Activated naive CD4-positive, alpha-beta T cell treated with Interleukin-2 at 50 U/mL for 16 hours (primary cell): ENCODE measurements around the gene RUVBL2.

Experiments used
- DNase-seq: peaks from one replicate; pipeline ENCODE4 v3.0.0-alpha.2; 2020

Gene RUVBL2

DNA sequence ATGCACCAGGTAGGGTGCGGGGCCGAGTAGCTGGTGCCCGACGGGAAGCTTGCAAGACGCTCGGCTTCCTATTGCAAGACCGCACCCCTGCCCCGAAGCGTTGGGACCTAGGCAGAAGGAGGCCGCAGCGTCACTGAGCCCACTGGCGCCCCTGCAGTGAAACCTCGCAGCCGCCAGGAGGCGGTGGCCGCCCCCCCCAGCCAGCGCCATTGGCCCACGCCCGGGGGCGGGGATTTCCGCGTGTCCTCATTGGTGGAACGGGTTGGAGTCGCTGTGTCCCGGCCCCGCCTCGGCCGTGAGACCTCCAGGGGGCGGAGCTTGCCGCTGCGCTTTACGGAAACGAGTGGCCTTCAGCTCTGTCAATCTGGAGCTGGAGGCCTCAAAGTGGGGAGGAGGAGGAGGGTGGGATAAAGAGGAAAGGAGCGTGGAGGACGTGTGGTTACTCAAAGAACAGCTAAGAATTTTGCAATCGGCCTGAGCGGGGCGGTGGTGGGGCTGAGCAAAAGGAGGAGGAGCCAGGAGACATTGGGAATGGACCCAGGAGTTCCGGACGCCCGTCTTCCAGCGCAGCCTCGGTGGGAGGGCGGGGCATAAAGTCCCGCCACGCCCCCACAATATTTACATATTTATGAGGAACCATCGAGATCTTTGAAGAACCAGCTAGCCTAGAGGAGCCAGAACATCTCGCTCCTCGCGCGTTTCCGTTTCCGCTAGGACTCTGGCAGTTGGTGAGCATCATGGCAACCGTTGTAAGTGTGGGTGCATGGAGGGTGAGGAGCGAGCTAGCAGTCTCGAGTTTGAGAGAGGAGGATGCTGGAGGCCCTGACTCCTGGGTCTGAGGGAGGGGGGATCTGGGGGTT lies at the start of gene RUVBL2, which contains the start of gene GYS1:
RUVBL2 (plus strand) TSS at position 713 of the 860 bp plus-strand sequence; CDS start at position 738, 25 bp downstream.
GYS1 (minus strand) TSS at position 135 of the 860 bp plus-strand sequence. CDS start 197 bp downstream, outside the sequence.
- peak; percentile 100 for DNase-seq

DNA sequence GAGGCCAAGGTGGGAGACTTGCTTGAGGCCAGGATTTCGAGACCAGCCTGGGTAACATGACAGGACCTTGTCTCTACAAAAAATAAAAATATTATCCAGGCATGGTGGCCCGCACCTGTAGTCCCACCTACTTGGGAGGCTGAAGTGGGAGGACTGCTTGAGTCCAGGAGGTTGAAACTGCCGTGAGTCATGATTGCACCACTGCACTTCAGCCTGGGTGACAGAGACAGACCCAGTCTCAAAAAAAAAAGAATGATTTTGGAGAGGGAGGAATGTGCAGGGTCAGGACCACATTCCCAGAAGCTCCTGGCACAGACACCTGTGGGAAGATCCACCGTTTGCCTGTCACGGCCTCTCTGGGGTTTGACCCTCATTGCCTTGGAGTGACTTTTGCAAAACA lies 48.3 kb upstream of the RUVBL2 start:
- DNase-seq = no peak

DNA sequence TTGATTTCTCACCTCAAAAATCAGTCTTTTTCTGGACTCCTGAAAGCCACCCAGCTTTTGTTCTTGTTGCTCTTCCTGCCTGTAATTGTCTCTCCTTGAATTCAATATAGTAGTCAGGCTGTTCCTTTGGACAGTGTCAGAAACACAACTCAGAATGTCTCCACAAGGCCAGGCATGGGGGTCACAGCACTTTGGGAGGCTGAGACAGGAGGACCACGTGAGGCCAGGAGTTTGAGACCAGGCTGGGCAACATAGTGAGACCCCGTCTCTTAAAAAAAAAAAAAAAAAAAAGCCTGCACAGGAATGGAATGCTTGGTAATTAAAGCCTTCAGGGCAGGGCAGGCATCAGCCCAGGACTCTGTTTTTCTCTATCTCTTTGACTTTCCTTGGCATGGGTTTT lies 47.9 kb upstream of the RUVBL2 start:
- no peak for DNase-seq

DNA sequence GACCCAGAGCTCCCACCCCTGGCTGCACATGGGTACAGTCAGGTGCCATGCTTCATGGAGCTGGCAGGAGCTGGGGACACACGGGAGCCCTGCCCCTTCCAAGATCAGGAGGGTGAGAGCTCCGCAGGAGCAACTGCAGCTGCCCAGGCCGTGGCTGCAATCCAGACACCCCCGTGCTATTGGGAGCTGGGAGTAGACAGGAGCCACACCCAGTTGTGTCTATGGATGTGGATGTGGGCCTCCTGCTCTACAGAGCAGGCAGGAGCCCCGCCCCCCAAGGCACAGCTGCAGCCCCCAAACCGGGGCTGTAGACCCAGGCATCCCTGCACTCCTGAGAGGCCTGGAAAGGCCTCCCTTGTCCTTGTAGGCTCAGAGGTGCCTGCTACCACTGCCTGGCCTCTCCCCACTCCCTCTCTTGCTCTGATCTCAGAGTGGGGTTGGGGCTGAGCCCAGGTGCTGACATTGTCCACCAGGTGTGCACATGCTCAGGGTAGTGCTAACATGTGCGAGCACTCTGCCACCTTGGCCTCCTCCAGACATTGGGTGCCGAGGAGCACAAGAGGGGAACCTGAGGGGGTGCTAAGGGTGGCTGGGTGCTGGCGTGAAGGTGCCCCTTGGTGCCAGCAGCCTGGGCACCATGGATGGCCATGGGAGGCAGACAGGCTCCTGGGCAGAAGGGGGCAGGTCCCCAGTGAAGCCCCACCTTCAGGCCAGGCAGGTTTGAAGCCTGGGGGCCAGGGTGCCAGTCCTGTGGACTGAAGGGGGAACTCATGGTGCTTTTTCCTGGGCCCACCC lies 47.0 kb upstream of the RUVBL2 start:
- DNase-seq = no peak

DNA sequence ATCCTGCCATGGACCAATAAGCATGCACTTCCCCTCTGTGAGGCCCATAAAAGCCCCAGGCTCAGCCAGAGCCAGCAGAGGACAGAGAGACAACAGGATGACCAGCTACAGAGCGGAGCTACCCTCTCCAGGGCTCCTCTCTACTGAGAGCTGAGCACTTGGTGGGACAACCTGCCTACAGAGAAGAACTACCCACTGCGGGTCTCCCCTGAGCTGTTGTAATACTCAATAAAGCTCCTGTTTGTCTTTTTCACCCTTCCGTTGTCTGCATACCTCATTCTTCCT lies 46.5 kb upstream of the RUVBL2 start:
- no peak for DNase-seq

DNA sequence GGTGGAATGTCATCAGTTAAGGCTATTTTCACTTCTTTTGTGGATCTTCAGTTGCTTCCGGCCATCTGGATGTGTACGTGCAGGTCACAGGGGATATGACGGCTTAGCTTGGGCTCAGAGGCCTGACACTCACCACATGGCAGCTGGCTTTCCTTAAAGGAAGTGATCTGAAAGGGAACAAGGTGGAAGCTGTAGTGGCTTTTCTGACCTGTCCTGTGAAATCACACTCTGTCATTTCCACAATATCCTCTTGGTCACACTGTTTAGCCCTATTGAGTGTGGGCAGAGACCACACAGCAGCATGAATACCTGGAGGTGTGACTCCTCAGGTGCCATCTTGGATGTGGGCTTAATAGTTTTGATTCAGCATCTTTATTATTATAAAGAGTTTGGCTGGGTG lies 43.5 kb upstream of the RUVBL2 start:
- DNase-seq = no peak

DNA sequence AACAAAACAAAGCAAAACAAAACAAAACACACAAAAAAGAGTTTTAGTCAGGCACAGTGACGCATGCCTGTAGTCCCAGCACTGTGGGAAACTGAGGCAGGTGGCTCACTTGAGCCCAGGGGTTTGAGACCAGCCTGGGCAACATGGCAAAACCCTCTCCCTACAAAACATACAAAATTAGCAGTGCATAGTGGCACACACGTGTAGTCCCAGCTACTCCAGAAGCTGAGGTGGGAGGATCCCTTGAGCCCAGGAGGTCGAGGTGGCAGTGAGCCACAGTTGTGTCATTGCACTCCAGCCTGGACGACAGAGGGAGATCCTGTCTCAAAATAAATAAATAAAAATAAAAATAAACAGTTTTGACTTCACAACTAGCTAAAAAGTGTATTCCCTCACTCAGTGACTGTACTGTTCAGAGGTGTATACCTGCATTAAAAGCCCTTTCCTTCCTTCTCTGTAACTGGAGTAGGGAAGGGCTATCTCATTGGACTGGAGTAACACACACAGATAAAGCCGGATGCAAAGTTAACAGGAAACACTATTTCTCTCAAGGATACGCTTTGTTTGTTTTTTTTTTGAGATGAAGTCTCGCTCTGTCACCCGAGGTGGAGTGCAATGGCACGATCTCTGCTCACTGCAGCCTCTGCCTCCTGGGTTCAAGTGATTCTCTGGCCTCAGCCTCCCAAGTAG lies 42.7 kb upstream of the RUVBL2 start:
- DNase-seq = no peak

DNA sequence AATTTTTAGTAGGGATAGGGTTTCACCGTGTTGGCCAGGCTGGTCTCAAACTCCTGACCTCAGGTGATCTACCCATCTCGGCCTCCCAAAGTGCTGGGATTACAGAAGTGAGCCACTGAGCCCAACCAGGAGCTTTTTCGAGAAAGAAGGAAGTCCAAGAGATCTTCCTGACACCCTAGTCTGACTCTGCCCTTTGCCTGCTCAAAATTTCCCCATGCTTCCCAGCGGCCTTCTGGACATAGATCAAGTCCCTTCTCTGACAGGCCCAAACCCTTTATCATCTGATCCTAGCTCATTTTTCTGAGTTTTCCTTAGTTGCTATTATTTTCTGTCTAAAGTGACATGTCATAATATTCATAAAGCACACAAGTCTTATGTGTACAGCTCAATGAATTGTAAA lies 40.5 kb upstream of the RUVBL2 start:
- no peak for DNase-seq

DNA sequence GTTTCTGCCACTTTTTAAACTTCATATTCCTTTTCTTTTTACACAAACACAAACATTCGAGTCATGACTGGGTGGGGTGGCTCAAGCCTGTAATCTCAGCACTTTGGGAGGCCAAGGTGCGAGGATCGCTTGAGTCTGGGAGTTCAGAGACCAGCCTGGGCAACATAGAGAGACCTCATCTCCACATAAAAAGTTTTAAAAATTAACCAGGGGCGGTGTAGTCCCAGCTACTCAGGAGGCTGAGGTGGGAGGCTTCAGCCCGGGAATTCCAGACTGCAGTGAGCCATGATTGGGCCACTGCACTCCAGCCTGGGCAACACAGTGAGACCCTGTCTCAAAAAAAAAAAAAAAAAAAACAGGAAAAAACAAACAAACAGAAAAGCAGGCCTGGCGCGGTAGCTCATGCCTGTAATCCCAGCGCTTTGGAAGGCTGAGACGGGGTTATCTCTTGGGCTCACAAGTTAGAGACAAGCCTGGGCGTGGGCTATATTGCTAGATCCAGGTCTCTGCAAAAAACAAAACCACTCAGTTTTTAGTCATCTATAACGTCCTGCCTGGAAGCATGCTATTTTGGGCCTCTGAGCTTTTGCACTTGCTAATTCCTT lies 39.6 kb upstream of the RUVBL2 start:
- DNase-seq = no peak

DNA sequence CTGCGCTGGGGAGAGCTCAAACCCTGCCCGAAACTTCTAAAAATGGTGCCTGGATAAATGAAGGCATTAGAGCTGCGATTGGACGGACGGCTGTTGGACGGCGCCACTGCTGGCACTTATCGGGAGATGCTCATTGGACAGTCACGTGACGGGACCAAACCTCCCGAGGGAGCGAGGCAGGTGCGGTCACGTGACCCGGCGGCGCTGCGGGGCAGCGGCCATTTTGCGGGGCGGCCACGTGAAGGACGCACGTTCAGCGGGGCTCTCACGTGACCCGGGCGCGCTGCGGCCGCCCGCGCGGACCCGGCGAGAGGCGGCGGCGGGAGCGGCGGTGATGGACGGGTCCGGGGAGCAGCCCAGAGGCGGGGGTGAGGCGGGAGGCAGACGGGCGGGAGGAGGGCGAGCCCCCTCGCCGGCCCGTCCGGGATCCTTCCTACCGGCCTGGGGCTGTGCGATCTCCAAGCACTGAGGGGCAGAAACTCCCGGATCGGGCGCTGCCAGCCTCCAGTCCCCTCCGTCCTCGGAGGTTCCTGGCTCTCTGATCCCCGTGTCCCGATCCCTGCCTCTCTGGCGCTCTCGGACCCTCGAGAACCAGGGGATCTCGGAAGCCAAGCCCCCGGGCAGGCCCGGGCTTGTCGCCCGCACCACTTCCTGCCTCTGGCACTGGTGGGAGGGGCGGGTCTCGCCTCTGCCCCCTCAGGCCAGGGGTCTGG lies 38.9 kb upstream of the RUVBL2 start, which contains the start of gene BAX:
BAX (plus strand) TSS at position 281 of the 713 bp plus-strand sequence; CDS start at position 335, 54 bp downstream.
- peak; percentile 94 for DNase-seq

DNA sequence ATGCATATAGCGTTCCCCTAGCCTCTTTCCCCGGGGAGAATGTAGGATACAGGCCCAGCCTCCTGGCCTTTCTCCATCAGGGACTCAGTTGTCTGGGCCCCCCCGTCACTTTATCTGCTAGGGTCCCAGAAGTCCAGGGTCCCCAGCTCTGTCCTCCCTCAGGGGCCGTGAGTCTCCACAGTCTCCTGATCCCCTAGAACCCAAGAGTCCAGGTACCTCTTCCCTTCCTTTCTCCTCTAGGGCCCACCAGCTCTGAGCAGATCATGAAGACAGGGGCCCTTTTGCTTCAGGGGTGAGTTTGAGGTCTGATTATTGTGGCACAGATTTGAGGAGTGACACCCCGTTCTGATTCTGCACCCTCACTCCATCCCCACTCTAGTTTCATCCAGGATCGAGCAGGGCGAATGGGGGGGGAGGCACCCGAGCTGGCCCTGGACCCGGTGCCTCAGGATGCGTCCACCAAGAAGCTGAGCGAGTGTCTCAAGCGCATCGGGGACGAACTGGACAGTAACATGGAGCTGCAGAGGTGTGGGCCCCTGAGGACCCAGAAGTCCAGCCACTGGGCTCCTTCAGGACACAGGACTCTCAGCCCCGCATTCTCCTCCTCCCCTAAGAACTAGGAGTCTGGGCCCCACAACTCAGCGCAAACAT lies 38.3 kb upstream of the RUVBL2 start:
- no peak for DNase-seq

DNA sequence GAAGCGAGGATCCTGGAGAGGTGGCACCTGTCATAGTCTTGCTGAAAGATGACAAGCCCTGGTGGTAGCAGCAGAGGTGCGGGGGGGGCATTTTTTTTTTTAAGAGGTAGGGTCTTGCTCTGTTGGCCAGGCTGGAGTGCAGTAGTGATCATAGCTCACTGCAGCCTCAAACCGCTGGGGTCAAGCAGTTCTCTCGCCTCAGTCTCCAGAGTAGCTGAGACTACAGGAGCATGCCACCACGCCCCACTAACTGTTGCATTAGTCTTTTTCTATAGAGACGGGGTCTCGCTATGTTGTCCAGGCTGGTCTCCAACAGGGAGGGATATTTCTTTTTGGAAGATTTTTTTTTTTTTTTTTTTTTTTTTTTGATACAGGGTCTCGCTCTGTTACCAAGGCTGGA lies 35.7 kb upstream of the RUVBL2 start:
- DNase-seq = no peak

DNA sequence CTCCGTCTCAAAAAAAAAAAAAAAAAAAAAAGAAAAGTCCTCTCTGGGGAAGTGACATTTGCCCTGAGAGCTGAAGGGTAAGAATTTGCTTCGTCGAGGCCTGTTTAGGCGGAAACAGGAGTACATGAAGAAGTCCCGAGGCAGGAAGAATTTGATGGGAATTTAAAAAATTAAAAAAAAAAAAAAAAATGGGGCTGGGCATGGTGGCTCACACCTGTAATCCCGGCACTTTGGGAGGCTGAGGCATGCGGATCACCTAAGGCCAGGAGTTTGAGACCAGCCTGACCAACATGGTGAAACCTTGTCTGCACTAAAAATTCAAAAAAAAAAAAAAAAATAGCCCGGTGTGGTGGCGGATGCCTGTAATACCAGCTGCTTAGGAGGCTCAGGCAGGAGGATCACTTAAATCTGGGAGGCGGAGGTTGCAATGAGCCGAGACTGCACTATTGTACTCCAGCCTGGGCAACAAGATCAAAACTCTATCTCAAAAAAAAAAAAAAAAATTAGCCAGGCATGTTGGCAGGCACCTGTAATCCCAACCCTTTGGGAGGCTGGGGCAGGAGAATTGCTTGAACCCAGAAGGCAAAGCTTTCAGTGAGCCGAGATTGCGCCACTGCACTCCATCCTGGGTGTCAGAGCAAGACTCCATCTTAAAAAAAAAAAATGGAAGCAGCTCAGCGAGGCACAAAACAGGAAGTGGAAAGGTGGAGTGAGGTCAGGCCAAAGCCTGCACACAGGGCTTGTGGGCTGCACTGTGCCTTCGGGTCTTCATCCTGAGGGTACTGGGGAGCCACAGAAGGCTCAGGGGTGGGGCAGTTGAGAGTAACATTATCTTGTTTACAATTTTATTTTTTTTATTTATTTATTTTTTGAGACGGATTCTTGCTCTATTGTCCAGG lies 34.1 kb upstream of the RUVBL2 start:
- DNase-seq = no peak

DNA sequence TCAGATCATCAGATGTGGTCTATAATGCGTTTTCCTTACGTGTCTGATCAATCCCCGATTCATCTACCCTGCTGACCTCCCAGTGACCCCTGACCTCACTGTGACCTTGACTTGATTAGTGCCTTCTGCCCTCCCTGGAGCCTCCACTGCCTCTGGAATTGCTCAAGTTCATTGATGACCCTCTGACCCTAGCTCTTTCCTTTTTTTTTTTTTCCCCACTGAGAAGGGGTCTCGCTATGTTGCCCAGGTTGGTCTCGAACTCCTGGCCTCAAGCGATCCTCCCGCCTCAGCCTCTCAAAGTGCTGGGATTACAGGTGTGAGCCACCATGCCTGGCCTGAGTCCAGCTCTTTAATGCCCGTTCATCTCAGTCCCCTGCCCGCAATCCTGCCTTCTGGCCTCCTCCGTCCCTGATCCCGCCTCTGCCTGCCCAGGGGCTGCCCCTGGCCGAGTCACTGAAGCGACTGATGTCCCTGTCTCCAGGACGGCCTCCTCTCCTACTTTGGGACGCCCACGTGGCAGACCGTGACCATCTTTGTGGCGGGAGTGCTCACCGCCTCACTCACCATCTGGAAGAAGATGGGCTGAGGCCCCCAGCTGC lies 32.5 kb upstream of the RUVBL2 start:
- no peak for DNase-seq

DNA sequence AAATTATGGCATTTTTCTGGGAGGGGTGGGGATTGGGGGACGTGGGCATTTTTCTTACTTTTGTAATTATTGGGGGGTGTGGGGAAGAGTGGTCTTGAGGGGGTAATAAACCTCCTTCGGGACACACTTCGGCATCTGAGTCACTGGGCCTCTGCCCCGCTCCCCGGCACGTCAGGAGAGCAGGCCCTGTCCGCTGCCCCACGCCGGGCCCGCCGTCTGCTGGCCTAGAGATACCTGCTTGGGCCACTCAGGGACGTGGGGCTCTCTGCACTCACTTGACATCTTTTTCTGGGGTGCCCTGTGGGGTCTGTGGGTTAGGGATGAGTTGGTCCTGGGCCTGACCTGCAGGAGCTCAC lies 32.0 kb upstream of the RUVBL2 start:
- DNase-seq = no peak

DNA sequence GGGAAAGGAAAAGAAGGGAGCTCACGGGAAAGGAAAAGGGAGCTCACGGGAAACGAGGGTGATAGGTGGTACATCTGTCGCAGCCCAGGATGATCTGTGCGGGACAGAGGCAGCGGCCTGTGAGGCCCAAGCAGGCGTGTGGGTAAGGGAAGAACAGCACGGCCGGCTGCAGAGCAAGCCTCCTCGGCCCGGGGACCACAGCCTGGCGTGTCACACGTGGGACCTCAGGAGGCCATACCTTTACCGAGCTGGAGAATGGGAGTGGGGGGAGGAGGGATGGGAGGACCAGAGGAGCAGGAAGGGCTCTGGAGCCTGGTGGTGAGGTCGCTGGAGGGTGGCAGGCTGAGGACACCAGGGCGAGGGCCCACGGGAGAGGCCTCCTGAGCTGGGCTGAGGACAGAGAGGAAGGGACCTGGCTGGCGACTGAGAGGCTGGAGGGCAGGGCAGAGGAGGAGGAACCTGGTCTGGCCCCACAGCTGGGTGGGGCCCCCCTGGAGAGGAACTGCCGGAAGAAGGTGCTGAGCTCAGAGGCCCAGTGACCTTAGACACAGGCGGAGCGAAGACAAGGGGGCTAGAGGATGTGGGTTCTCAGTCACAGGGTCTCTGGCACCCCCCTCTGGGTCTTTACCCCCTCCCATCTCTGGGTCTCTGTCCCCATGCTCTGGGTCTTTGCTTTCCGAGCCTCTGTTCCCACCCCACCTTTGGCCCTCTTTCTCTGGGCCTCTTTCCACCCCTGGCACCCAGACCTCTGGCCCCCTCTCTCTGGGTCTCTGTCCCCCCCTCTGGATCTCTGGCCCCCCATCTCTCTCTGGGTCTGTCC lies 31.4 kb upstream of the RUVBL2 start:
- DNase-seq = peak; percentile 53

DNA sequence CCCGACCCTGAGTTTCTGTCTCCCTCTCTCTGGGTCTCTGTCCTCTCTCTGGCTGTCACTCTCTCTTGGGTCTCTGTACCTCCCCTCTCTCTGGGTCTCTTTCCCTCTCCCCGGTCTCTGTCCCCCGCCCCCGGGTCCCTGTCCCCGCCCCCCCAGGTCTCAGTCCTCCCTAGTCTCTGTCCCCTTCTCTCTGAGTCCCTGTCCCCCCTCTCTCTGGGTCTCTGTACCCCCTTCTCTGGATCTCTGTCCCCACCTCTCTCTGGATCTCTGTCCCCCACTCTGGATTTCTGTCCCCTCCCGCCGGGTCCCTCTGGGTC lies 30.9 kb upstream of the RUVBL2 start:
- DNase-seq = no peak

DNA sequence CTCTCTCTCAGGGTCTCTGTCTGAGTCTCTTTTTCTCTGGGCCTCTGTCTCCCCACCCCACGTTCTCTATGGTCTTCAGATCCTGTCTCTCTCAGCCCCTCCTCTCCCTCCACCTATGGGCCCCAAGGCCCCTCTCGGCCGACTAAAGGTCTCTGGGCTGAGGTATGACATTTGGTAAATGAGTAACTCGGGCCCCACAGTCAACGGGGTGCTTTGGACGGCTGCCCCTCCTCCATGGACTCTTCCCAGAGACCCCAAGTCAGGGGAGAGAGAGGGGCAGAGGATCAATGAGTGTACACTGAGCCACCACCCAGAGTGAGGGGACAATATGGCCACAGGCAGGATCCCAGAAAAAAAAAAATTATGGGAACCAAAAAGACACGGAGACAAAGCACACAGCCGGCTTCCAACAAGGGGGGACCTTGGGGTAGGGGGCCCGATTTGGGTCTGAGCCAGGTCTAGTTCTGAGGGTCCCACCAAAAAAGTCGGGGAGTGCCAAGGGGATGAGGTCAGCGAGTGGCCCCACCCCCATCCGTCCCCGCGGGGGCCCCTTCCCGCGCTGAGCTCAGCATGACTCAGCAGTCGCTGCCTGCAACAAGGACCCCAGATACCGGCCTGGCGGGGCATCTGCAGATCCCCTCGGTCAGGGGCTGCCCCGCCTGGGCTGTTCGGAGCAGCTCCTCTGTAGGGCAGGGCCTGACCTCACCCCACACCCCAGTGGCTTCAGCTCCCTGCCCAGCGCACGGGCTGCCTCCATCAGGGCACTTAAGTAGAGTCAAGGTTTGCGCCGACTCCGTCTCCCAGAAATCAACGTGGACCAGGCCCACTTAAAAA lies 30.1 kb upstream of the RUVBL2 start:
- DNase-seq = peak; percentile 67
